GM18873 (cell line): ENCODE results near the gene TFEC.

Experiments
- ATAC-seq: cut with Tn5 transposase; IDR thresholded peaks from one replicate; pipeline ENCODE4 v1.9.1; 2021; ENCODE audit warnings: mild to moderate bottlenecking, moderate library complexity, moderate number of reproducible peaks; ENCODE audit not compliant: unreplicated experiment, low FRiP score

The TFEC gene

GRCh38 chr7:115997221-115997620 is 33.3 kb downstream of the TFEC start:
- no peak for ATAC-seq

GRCh38 chr7:115995701-115996100 is 34.9 kb downstream of the TFEC start:
- ATAC-seq = no peak

GRCh38 chr7:115988401-115988800 is 42.2 kb downstream of the TFEC start:
- ATAC-seq = no peak

- no peak for ATAC-seq
These were observed 43.1 kb downstream of the TFEC start for GRCh38 chr7:115987486-115987885.

GRCh38 chr7:115984105-115984504 is 46.5 kb downstream of the TFEC start:
- no peak for ATAC-seq

- ATAC-seq = no peak
These were observed 50.4 kb downstream of the TFEC start for GRCh38 chr7:115980159-115980558.

- ATAC-seq = no peak
These were observed 53.9 kb downstream of the TFEC start for GRCh38 chr7:115976651-115977050.

GRCh38 chr7:115975766-115976165 is 54.8 kb downstream of the TFEC start:
- ATAC-seq = no peak

GRCh38 chr7:115973406-115973805 is 57.2 kb downstream of the TFEC start:
- ATAC-seq = no peak

- no peak for ATAC-seq
These were observed 59.1 kb downstream of the TFEC start for GRCh38 chr7:115971506-115971905.

- no peak for ATAC-seq
These were observed 62.0 kb downstream of the TFEC start for GRCh38 chr7:115968596-115968995.

- ATAC-seq = no peak
These were observed 62.4 kb downstream of the TFEC start for GRCh38 chr7:115968171-115968570.

GRCh38 chr7:115965796-115966475 is 64.6 kb downstream of the TFEC start:
- no peak for ATAC-seq

- no peak for ATAC-seq
These were observed 65.3 kb downstream of the TFEC start for GRCh38 chr7:115965236-115965635.

GRCh38 chr7:115964799-115965198 is 65.8 kb downstream of the TFEC start:
- ATAC-seq = no peak

- ATAC-seq = no peak
These were observed 68.2 kb downstream of the TFEC start for GRCh38 chr7:115962340-115962739.

- ATAC-seq = no peak
These were observed 76.8 kb downstream of the TFEC start for GRCh38 chr7:115953592-115954255.

GRCh38 chr7:115952832-115953231 is 77.7 kb downstream of the TFEC start:
- no peak for ATAC-seq

- no peak for ATAC-seq
These were observed 79.0 kb downstream of the TFEC start for GRCh38 chr7:115951547-115951946.

- ATAC-seq = no peak
These were observed 88.8 kb downstream of the TFEC start for GRCh38 chr7:115941703-115942268.

GRCh38 chr7:115940460-115941060 is 90.0 kb downstream of the TFEC start:
- no peak for ATAC-seq

GRCh38 chr7:115937960-115938359 is 92.6 kb downstream of the TFEC start:
- no peak for ATAC-seq
